HK-2 (cell line): ENCODE measurements around the gene CEP126.

Experiments
- DNase-seq: peaks from one replicate; pipeline ENCODE4 v3.0.0-alpha.2; 2018; ENCODE audit not compliant: unreplicated experiment

Gene CEP126

GRCh38 chr11:101914738-101915426, at the start of gene CEP126:
Gene CEP126 (plus strand): TSS chr11:101915010. CDS start chr11:101915285, 275 bp downstream.
- DNase-seq, result peak; percentile 87

- peak; percentile 16 for DNase-seq
Observed at GRCh38 chr11:101866619-101867491, 48.0 kb upstream of the CEP126 start.

GRCh38 chr11:101867951-101868350, 46.9 kb upstream of the CEP126 start:
- peak; percentile 15 for DNase-seq

GRCh38 chr11:101870510-101870909, 44.3 kb upstream of the CEP126 start:
- DNase-seq, result no peak

GRCh38 chr11:101872171-101872882, 42.5 kb upstream of the CEP126 start:
- no peak for DNase-seq

- no peak for DNase-seq
Observed at GRCh38 chr11:101880222-101880621, 34.6 kb upstream of the CEP126 start.

GRCh38 chr11:101881586-101881985, 33.2 kb upstream of the CEP126 start:
- DNase-seq, result no peak

- no peak for DNase-seq
Observed at GRCh38 chr11:101885631-101886030, 29.2 kb upstream of the CEP126 start.

GRCh38 chr11:101889767-101890166, 25.0 kb upstream of the CEP126 start:
- DNase-seq, result no peak

GRCh38 chr11:101894505-101894904, 20.3 kb upstream of the CEP126 start:
- DNase-seq, result no peak

GRCh38 chr11:101907815-101908214, 7.0 kb upstream of the CEP126 start:
- no peak for DNase-seq

- DNase-seq, result no peak
Observed at GRCh38 chr11:101909087-101909486, 5.7 kb upstream of the CEP126 start.

GRCh38 chr11:101912823-101913284, 2.0 kb upstream of the CEP126 start:
- no peak for DNase-seq

- no peak for DNase-seq
Observed at GRCh38 chr11:101913656-101914055, 1.2 kb upstream of the CEP126 start.

GRCh38 chr11:101914341-101914737, 471 bp upstream of the CEP126 start:
- DNase-seq, result no peak

GRCh38 chr11:101915791-101916291, 1.0 kb downstream of the CEP126 start:
- DNase-seq, result no peak

GRCh38 chr11:101916422-101916821, 1.6 kb downstream of the CEP126 start, which contains the start of gene ANGPTL5:
Gene ANGPTL5 (minus strand): TSS chr11:101916522. CDS start chr11:101907909, 8,613 bp downstream.
- no peak for DNase-seq

- no peak for DNase-seq
Observed at GRCh38 chr11:101917226-101917625, 2.4 kb downstream of the CEP126 start.

- DNase-seq, result no peak
Observed at GRCh38 chr11:101920992-101921391, 6.2 kb downstream of the CEP126 start.

GRCh38 chr11:101923554-101923953, 8.7 kb downstream of the CEP126 start:
- DNase-seq, result no peak

- no peak for DNase-seq
Observed at GRCh38 chr11:101929294-101929915, 14.6 kb downstream of the CEP126 start.
